MV-4-11 (cell line): ENCODE data around the gene PRDM10.

Experiments used
- DNase-seq: peaks from one replicate; lab custom pipeline; 2025; lab: John Stamatoyannopoulos, UW

PRDM10 gene

GRCh38 chr11:129895126-129896041 lies 107.3 kb downstream of the PRDM10 start, which contains the start of gene NFRKB:
TSS of gene NFRKB (minus strand) at chr11:129895578. CDS start at chr11:129892849, 2,729 bp downstream.
- peak; percentile 50 for DNase-seq

- DNase-seq: no peak
Measured at GRCh38 chr11:129894278-129895125, 108.1 kb downstream of the PRDM10 start.

- DNase-seq: no peak
Measured at GRCh38 chr11:129888451-129888850, 114.2 kb downstream of the PRDM10 start.

DNA sequence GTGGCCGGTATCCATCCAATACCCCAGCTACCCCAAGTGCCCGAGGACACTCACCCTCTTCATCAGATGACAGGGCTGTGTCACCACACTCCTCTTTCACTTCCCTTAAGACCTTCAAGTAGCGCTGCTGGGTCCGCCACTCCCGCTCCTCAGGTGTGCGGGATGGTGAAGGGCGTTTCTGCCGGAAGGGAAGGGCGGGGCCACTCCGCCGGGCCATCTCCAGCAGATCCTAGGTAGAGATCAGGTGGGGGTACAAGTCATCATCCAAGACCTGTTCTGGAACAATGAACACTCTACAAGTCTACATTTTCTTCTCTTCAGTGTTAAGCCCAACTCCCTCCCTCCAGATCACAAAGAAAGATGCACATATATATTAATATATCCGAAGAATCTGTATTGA lies 117.3 kb downstream of the PRDM10 start:
- DNase-seq: no peak

DNA sequence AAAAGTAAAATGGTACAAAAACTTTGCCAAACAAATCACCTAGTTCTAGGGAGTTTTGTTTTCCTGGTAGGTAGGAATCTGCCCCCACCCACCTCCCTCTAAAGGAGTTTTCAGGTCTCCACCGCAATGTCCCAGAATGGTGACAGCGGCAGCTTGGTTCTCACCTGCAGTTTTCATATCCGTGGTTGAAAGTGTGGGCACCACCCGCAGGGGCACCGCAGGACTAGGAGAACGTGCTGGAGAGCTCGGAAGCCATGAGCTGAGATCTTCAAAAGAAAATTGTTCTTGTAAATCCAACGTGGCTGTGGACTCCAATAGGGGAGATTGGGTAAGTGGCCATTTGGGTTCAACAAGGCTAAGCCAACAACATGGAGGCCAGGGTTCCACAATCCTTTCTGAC lies 118.1 kb downstream of the PRDM10 start:
- no peak for DNase-seq

GRCh38 chr11:129881570-129882170 lies 121.0 kb downstream of the PRDM10 start:
- no peak for DNase-seq

GRCh38 chr11:129880311-129880710 lies 122.3 kb downstream of the PRDM10 start:
- DNase-seq: no peak

- DNase-seq: no peak
Measured at GRCh38 chr11:129871914-129872313, 130.7 kb downstream of the PRDM10 start.

DNA sequence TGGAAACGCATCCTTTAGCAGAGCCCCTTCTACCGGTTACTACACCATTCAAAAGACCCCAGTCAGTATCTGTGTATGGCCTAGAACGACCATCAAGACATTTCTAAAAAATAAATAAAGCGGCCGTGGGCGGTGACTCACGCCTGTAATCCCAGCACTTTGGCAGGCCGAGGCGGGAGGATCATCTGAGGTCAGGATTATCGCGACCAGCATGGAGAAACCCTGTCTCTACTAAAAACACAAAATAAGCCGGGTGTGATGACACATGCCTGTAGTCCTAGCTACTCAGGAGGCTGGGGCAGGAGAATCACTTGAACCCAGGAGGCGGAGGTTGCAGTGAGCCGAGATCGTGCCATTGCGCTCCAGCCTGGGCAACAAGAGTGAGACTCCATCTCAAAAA lies 134.0 kb downstream of the PRDM10 start:
- peak; percentile 37 for DNase-seq

- no peak for DNase-seq
Measured at GRCh38 chr11:129866311-129866710, 136.3 kb downstream of the PRDM10 start.

DNA sequence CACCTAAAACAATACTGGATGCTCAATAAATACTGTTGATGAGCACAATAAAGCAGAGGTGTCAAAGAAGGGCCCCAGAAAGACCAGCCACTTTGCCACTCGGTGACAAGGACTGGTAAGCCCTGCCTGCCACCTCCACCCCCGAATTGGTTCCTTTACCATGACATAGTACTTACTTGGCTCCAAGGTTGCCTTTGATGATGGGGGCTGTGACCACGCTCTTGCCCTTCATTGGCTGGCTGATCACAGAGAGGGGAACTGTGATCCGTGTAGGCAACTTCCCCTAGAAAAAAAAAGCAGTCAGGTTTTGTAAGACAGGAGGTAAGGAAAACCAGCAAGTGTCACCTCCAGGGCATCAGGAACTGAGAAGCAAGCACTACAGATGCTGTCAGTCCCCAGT lies 136.9 kb downstream of the PRDM10 start:
- DNase-seq: no peak

DNA sequence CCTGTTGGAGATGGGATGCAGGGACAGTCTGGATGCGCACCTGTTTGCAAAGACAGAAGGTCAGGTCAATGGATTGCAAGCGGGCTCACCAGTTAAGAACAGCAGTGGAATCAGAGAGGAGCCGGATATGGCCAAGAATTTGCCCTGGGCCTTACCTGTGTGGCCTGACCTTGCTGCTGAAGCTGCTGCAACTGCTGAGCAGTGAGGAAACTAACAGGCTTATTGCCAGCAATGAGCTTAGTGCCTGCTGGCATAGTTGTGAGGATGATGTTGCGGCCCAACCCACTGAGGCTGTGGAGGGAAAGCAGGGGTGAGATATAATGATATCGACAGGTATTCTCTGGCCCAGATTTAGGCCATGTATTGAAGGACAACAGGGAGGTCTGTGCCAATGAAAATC lies 137.8 kb downstream of the PRDM10 start:
- DNase-seq: no peak

DNA sequence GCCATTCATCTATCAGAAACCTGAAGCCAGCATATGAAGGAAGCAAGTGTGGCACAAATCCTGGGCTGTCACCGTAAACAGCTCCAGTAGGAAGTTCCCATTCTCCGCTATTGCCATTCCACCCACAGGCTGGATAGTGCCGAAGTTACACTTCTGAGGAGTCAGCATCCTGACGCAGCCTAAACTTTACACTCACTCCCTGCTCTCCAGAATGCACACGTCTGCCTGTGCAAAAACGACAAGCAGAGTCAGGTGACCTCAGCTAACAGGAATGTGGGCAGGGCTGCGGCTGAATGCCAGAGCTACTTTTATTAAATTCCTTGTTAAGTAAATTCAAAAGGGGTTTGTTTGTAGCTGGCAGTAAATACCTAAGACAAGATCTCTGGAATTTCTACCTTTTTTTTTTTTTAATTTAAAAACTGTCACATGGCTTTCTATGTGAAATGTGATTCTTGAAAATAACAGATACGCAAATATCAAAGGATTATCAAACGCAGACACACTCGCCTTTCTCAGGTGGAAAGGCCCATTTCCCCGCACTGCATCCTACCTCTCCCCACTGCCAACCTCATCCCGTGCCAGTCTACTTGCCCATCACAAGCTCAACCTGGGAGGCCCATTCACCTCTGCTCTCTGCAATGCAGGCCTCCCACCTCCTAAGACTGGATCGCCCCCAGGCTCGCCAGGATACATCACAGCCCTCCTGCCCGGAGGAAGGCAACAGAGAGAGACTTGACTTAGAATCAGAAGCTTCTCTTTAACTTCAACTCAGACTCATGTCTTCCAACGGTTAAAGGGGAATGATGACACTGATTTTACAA lies 140.7 kb downstream of the PRDM10 start:
- no peak for DNase-seq

DNA sequence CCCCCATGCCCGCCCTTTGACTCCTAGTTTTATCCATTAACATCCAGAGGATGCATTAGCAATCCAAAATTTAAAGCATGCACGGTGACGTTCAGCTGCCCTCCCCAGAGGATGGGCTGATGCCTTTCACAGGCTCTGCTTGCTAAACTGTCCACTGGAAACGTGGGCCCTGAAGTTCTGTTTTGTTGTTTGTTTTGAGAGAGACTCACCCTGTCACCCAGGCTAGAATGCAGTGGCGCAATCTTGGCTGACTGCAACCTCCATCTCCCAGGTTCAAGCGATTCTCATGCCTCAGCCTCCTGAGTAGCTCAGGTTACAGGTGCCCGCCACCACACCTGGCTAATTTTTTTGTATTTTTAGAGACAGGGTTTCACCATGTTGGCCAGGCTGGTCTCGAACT lies 146.6 kb downstream of the PRDM10 start:
- no peak for DNase-seq

DNA sequence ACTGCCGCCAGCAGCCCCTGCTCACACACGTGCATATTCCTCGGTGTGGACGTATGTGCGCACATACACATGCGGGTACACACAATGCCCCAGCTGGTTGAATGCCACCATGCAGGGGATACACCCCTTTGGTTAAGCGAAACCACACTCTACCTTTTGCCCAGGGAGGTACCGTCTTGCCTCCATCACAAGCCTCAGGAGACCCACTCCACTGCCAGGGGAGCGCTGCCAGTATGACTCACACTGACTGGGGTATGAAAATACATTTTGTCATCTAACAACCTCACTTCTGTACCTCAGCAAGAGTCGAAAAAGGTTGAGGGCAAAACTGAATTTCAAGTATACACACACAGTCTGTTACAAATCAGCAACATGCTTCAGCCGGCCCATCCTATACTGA lies 147.5 kb downstream of the PRDM10 start:
- no peak for DNase-seq

GRCh38 chr11:129854232-129854805 lies 148.3 kb downstream of the PRDM10 start:
- no peak for DNase-seq

DNA sequence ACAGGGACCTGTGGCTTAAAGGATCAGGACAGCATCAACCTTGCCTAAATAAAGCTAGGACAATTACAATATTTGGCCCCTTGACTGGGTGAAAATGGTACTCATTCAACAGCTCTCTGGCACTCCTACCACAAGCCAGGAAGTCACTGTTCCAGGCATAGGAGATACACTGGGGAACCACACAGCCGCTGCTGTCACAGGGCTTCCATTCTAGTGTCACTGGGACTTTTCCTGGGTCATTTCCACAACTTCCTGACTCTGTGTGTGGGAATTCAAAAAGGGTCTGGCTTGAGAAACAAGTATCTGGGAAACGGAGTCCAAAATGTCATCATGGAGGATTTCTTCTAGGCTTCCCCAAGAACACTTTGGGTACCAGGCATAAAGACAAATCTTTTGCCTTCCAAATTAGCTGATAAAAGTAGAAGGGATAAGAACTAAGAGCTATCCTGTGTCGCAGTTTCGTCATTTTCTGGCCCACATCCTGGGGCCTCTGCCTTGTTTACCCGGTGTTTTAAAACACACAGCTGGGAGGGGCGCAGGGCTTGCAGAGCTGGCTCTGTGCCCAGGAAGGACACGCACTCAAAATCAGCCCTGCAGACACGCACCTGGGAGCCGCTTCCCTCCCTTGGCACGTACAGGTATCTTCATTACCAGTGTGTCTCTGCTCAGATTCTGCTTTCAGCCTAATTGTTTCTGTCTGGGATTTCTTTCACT lies 149.0 kb downstream of the PRDM10 start:
- DNase-seq: peak; percentile 23

DNA sequence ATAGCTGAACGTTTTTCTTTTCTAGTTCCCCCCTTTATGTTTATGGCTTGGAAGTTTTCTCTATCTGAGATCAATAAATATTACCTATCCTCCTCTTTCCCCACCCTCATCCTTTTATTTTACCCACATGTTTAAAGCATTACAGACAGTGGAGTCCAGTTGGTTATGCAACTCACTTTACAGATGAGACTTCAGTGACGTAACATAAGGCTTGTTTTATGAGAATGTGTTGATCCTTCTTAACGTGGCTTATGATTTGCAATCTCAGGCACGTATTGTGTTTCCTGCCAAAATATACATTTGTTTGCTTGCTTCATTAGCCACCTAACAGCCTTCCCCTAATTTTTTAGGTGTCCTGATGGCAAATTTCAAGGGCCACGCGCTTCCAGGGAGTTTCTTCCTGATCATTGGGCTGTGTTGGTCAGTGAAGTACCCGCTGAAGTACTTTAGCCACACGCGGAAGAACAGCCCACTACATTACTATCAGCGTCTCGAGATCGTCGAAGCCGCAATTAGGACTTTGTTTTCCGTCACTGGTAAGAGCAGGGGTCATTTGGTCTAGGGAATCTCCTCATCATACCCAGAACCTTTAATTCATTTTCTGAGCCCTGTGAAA lies 150.4 kb downstream of the PRDM10 start:
- peak; percentile 32 for DNase-seq
